Astrocyte of the cerebellum (primary cell): ENCODE results near the gene XYLB.

Experiments
- DNase-seq: peaks from one replicate; pipeline ENCODE4 v3.0.0-alpha.2; 2011; ENCODE audit warnings: low read depth
- H3K4me3 ChIP-seq: 2 replicates; pipeline ENCODE4 v1.5.1; 2011; ENCODE audit warnings: mild to moderate bottlenecking, low read depth, low read length, moderate library complexity
- in situ Hi-C: cut with HindIII; loops from 2 replicates; pipeline ENCODE4 v1.10.0; 2017; ENCODE audit warnings: low sequenced_read_pairs
- TF ChIP-seq, protein P1 (sequence below): IDR thresholded peaks from 2 replicates; pipeline ENCODE4 v1.5.1; 2012; ENCODE audit warnings: low read length, low read depth, moderate library complexity, mild to moderate bottlenecking; ENCODE audit errors: missing control alignments

The XYLB gene

DNA sequence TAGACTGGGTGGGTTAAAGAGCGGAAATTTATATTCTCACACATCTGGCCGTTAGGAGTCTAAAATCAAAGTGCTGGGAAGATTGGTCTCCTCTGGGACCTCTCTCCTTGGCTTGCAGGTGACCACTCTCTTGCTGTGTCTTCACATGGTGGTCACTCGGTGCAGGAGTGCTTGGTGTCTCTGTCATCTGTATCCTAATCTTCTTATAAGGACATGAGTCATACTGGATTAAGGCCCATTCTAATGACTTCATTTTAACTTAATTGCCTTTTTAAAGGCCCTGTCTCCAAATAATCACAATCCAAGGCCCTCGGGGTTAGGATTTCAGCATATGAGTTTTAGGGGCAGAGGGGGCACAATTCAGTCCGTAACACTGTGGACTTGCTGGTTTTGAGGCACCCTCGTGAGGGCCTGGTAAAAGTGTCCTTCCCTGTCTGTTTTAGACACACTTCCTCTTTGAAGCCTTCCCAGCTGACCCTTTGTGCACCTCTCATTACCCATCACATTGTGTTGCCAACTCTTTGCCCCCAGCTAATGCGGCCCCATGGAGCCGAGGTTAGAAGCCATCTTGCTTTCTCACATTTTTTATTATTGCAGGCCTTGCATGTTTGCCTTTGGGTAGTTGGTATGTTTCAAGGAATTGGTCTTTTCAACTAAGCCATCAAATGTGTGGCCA, 3.2 kb downstream of the XYLB start:
- DNase-seq: no peak
- TF ChIP-seq, protein P1, sequence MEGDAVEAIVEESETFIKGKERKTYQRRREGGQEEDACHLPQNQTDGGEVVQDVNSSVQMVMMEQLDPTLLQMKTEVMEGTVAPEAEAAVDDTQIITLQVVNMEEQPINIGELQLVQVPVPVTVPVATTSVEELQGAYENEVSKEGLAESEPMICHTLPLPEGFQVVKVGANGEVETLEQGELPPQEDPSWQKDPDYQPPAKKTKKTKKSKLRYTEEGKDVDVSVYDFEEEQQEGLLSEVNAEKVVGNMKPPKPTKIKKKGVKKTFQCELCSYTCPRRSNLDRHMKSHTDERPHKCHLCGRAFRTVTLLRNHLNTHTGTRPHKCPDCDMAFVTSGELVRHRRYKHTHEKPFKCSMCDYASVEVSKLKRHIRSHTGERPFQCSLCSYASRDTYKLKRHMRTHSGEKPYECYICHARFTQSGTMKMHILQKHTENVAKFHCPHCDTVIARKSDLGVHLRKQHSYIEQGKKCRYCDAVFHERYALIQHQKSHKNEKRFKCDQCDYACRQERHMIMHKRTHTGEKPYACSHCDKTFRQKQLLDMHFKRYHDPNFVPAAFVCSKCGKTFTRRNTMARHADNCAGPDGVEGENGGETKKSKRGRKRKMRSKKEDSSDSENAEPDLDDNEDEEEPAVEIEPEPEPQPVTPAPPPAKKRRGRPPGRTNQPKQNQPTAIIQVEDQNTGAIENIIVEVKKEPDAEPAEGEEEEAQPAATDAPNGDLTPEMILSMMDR: no peak
- in situ Hi-C loops: no loop called here
- no peak overlapping the region for H3K4me3 ChIP-seq

- TF ChIP-seq, protein P1: no peak
- H3K4me3 ChIP-seq: no peak overlapping the region
- DNase-seq: no peak
- in situ Hi-C loops: no loop called here
Observed at GRCh38 chr3:38353151-38353550, 6.6 kb downstream of the XYLB start.

DNA sequence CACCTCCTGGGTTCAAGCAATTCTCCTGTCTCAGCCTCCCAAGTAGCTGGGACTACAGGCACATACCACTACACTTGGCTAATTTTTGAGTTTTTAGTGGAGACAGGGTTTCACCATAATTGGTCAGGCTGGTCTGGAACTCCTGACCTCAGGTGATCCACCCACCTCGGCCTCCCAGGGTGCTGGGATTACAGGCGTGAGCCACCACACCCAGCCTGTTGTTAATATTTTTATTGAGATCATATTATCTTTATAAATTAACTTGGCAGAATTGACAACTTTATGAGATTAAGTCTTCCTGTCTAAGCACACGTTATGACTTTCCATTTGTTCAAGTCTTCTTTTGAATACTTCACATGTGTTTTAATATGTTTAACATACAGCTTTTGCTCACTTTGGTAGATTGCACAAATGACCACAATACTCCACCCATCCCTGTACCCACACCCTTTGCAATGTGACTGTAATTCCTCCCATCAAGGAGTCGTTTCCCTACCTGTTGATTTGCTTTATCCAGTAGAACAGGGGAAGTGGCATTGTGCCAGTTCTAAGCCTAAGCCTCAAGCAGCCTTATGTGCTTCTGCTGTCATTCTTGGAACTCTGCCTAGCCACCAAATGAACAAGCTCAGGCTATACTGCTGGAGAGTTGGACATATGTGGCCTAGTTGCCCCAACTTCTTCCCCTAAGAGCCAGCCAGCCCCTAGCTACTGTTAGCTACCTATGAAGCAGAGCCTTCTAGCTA, 8.2 kb downstream of the XYLB start:
- in situ Hi-C loops: no loop called here
- H3K4me3 ChIP-seq: no peak overlapping the region
- TF ChIP-seq, protein P1: no peak
- peak; percentile 55 for DNase-seq

DNA sequence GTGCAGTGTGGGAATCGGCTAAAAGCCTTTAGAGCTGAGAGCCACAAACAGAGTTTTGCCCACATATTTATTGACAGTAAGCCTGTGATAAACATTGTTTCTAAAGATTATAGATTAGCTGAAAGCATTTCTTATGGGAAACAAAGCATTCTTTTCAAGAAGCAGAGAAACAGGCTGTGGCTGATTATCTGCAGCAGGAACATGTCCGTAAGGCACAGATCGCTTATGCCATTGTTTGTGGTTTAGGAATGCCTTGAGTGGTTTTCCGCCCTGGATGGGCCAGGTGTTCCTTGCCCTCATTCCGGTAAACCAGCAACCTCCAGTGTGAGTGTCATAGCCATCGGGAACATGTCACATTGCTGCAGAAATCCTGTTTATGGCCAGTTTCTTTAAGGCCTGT, 12.5 kb downstream of the XYLB start:
- no peak for DNase-seq
- H3K4me3 ChIP-seq: no peak overlapping the region
- TF ChIP-seq, protein P1: no peak
- in situ Hi-C loops: no loop called here

DNA sequence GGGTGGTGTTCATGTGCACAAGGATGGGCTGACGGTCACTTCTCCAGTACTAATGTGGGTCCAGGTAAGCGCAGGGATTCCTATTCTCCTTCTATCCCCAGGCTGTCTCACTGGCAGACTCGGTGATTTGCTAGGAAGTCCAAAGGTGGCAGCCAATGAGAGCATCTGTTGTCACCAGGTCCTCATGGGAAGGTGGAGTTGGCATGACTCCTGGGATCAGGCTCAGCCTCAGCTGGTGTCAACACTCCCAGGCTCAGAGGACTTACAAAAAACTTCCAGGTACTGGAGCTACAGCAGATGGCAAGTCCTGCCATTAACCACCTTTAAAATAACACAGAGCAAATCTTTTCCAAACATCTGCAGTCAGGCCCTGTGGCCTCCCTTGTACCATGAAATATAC, 13.8 kb downstream of the XYLB start:
- DNase-seq: no peak
- H3K4me3 ChIP-seq: no peak overlapping the region
- in situ Hi-C loops: no loop called here
- TF ChIP-seq, protein P1: no peak

GRCh38 chr3:38361496-38361895, 14.9 kb downstream of the XYLB start:
- in situ Hi-C loops: no loop called here
- TF ChIP-seq, protein P1: no peak
- H3K4me3 ChIP-seq: no peak overlapping the region
- DNase-seq: no peak
